MM.1S (cell line): ENCODE results near the gene MEGF10.

Experiments
- DNase-seq: peaks from one replicate; pipeline ENCODE4 v3.0.0-alpha.2; 2015
- H2AFZ ChIP-seq: fragments of 300-600 bp; sonication (generic); 2 replicates; pipeline ENCODE4 v1.6.0; 2016; ENCODE audit warnings: antibody characterized with exemption, low read length
- H3F3A ChIP-seq: fragments of 300-600 bp; sonication (generic); 2 replicates; pipeline ENCODE4 v1.6.1; 2016; ENCODE audit warnings: mild to moderate bottlenecking, antibody characterized with exemption, low read length, moderate library complexity, mixed read lengths; ENCODE audit not compliant: insufficient read depth
- H3K27ac ChIP-seq: fragments of 300-600 bp; sonication (generic); 2 replicates; pipeline ENCODE4 v1.5.1; 2016; ENCODE audit warnings: mild to moderate bottlenecking, low read length
- H3K27me3 ChIP-seq: fragments of 300-600 bp; sonication (generic); replicated peaks from 2 replicates; pipeline ENCODE4 v1.6.0; 2016; ENCODE audit warnings: low read length; ENCODE audit not compliant: insufficient read depth
- H3K36me3 ChIP-seq: fragments of 300-600 bp; sonication (generic); replicated peaks from 2 replicates; pipeline ENCODE4 v1.6.1; 2016; ENCODE audit warnings: mild to moderate bottlenecking, low read length, mixed read lengths; ENCODE audit not compliant: insufficient read depth
- H3K4me1 ChIP-seq: fragments of 300-600 bp; sonication (generic); 2 replicates; pipeline ENCODE4 v1.6.1; 2016; ENCODE audit warnings: low read length, mixed read lengths
- H3K4me2 ChIP-seq: fragments of 300-600 bp; sonication (generic); 2 replicates; pipeline ENCODE4 v1.6.0; 2016; ENCODE audit warnings: low read depth, low read length
- H3K4me3 ChIP-seq: fragments of 300-600 bp; sonication (generic); 2 replicates; pipeline ENCODE4 v1.5.1; 2016; ENCODE audit warnings: low read length, mixed read lengths
- H3K79me2 ChIP-seq: fragments of 300-600 bp; sonication (generic); 2 replicates; pipeline ENCODE4 v1.6.1; 2016; ENCODE audit warnings: mixed run types, low read length, mixed read lengths
- H3K9ac ChIP-seq: fragments of 300-600 bp; sonication (generic); 2 replicates; pipeline ENCODE4 v1.6.1; 2016; ENCODE audit warnings: low read length, mixed read lengths
- H3K9me2 ChIP-seq: fragments of 300-600 bp; sonication (generic); replicated peaks from 2 replicates; pipeline ENCODE4 v1.6.1; 2016; ENCODE audit warnings: mild to moderate bottlenecking, low read length, mixed read lengths; ENCODE audit not compliant: insufficient read depth
- H3K9me3 ChIP-seq: fragments of 300-600 bp; sonication (generic); replicated peaks from 2 replicates; pipeline ENCODE4 v1.6.1; 2016; ENCODE audit warnings: mild to moderate bottlenecking, low read length, mixed read lengths; ENCODE audit not compliant: insufficient read depth
- H4K20me1 ChIP-seq: fragments of 300-600 bp; sonication (generic); 2 replicates; pipeline ENCODE4 v1.6.1; 2016; ENCODE audit warnings: mild to moderate bottlenecking, low read length, moderate library complexity, mixed read lengths; ENCODE audit not compliant: insufficient read depth
- EZH2 ChIP-seq: fragments of 300-600 bp; sonication (generic); optimal IDR thresholded peaks from 2 replicates; pipeline ENCODE3; 2017; ENCODE audit warnings: low read depth, mild to moderate bottlenecking, antibody characterized with exemption, low read length, mixed read lengths
- EZH2phosphoT487 ChIP-seq: fragments of 300-600 bp; sonication (generic); IDR thresholded peaks from 2 replicates; pipeline ENCODE4 v1.6.1; 2018; ENCODE audit warnings: antibody characterized with exemption, low read length
- TF ChIP-seq, protein P1 (sequence below): fragments of 300-600 bp; sonication (generic); IDR thresholded peaks from 2 replicates; pipeline ENCODE4 v1.5.1; 2016; ENCODE audit warnings: antibody characterized with exemption, low read length, mixed read lengths

Gene MEGF10

DNA sequence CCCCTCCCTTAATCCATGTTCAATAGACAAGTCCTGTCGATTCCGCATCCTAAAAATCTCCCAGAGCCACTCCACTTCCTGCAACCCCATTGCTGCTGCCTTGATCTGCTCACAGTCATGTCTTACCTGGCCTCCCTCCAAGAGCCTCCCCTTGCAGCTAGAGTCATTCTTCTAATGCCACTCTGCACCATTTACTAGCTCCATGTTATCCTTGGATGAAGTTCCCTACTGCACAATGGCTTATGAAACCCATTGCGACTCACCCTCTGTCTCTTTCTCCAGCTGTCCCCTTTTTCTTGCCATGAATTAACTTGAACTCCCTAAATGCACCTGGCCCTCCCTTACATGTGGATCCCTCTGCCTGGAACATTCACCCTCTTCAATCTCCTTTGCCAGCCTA, 39.5 kb downstream of the MEGF10 start:
- no peaks in the 10 kb centered on the region for H3K4me1 ChIP-seq
- H3K36me3 ChIP-seq, result no peaks in the 10 kb centered on the region
- H3F3A ChIP-seq, result no peaks in the 10 kb centered on the region
- no peaks in the 10 kb centered on the region for H3K27me3 ChIP-seq
- no peak for TF ChIP-seq EZH2
- TF ChIP-seq, protein P1, sequence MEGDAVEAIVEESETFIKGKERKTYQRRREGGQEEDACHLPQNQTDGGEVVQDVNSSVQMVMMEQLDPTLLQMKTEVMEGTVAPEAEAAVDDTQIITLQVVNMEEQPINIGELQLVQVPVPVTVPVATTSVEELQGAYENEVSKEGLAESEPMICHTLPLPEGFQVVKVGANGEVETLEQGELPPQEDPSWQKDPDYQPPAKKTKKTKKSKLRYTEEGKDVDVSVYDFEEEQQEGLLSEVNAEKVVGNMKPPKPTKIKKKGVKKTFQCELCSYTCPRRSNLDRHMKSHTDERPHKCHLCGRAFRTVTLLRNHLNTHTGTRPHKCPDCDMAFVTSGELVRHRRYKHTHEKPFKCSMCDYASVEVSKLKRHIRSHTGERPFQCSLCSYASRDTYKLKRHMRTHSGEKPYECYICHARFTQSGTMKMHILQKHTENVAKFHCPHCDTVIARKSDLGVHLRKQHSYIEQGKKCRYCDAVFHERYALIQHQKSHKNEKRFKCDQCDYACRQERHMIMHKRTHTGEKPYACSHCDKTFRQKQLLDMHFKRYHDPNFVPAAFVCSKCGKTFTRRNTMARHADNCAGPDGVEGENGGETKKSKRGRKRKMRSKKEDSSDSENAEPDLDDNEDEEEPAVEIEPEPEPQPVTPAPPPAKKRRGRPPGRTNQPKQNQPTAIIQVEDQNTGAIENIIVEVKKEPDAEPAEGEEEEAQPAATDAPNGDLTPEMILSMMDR, result no peak
- TF ChIP-seq EZH2phosphoT487, result no peak
- H3K9ac ChIP-seq, result no peak overlapping the region
- no peak overlapping the region for H2AFZ ChIP-seq
- H3K79me2 ChIP-seq, result no peaks in the 10 kb centered on the region
- no peak for DNase-seq
- H3K9me2 ChIP-seq, result no peaks in the 10 kb centered on the region; the same call in 1 of the 2 replicates
- H4K20me1 ChIP-seq, result no peaks in the 10 kb centered on the region
- no peaks in the 10 kb centered on the region for H3K9me3 ChIP-seq
- H3K4me2 ChIP-seq, result no peak overlapping the region
- H3K27ac ChIP-seq, result no peak overlapping the region
- H3K4me3 ChIP-seq, result no peak overlapping the region

DNA sequence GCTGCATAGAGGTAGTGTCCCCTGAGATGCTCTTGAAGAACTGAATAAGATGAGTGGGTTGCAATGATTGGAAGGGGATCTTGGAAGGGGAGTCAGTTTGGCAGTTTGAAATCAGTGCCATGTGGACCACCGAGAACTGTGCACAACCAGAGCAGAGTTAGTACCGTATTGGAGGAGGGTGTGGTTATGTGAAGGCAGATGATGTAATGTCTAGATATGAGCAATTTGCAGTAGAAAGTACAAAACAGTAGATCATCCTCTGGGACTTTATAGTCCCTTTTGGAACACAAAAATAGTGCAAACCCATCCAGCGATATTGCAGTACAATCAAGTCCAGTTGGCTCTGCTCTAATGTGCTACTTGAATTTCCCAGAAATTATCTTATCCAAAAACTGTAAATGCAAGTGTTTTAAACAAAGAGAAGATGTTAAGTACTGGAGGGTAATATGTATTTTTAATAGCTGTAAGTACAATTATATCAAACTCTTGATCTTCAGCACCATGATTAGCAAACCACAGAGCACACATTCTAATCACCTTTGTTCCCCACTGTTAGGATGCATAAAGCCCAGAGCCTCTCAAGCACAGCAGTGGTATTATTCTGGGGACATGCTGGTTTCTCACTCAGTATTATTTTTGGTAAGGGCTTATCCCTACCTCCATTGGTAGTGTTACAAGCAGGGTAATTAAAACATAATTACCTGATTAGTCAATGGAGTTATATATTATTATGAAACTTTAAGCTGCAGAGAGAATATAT, 41.5 kb downstream of the MEGF10 start:
- Histone ChIP-seq H4K20me1 (no peaks in the 10 kb centered on the region), H3F3A (no peaks in the 10 kb centered on the region), H3K9me3 (no peaks in the 10 kb centered on the region), H3K9me2 (no peaks in the 10 kb centered on the region; the same call in 1 of the 2 replicates), H3K4me3 (no peak overlapping the region), H3K36me3 (no peaks in the 10 kb centered on the region), H3K79me2 (no peaks in the 10 kb centered on the region), H3K4me2 (no peak overlapping the region), H3K9ac (no peak overlapping the region), H3K27ac (no peak overlapping the region), H3K4me1 (no peaks in the 10 kb centered on the region), H2AFZ (no peak overlapping the region), H3K27me3 (no peaks in the 10 kb centered on the region)
- TF ChIP-seq, protein P1, result no peak
- TF ChIP-seq EZH2, result no peak
- no peak for TF ChIP-seq EZH2phosphoT487
- no peak for DNase-seq

DNA sequence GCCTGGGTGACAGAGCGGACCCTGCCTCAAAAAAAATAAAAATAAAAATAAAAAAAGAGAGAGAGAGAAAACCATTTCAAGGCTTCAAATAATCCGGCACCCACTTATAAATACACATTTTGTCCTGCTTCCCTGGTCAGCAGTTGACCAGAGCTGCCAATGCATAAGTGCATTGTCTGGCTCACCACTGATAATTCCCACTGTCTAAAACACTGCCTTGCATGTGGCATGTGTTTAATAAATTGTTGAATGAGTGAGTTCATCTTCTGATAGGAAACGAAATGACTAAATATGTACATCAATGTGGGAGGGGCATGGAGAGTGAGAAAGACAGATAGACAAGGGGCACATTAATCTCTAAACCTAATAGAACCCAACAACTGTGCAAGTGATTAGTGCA, 42.9 kb downstream of the MEGF10 start:
- Histone ChIP-seq H3K27me3 (no peaks in the 10 kb centered on the region), H2AFZ (no peak overlapping the region), H3K9ac (no peak overlapping the region), H3K36me3 (no peaks in the 10 kb centered on the region), H3K9me2 (no peaks in the 10 kb centered on the region; the same call in 1 of the 2 replicates), H3K9me3 (no peaks in the 10 kb centered on the region), H3K4me1 (no peaks in the 10 kb centered on the region), H4K20me1 (no peaks in the 10 kb centered on the region), H3K4me3 (no peak overlapping the region), H3F3A (no peaks in the 10 kb centered on the region), H3K4me2 (no peak overlapping the region), H3K79me2 (no peaks in the 10 kb centered on the region), H3K27ac (no peak overlapping the region)
- TF ChIP-seq, protein P1, result no peak
- TF ChIP-seq EZH2phosphoT487 (no peak), EZH2 (no peak)
- no peak for DNase-seq
